ENCODE results near the gene ZMYM5. TPM values are rescaled to one million over a fixed set of nuclear protein-coding genes. Genes with fewer than 3 reads are reported as not detected.
"Not testable (repeated sequence)": the region's sequence is repeated elsewhere in the genome, so short reads cannot be mapped to it uniquely, and the experiment has no call there.

ZMYM5 gene
- total RNA-seq, 1 donor = 11.8 TPM

DNA sequence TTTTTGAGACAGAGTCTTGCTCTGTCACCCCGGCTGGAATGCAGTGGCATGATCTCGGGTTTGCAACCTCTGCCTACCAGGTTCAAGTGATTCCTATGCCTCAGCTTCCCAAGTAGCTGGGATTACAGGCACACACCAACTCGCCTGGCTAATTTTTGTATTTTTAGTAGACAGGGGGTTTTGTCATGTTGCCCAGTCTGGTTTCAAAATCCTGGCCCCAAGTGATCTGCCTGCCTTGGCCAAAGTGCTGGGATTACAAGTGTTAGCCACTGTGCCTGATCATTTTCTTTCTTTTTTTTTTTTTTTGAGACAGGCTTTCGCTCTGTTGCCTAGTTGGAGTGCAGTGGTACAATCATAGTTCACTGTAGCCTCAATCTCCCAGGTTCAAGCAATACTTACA is 28.7 kb downstream of the ZMYM5 start:
- DNase-seq (ENCODE audit: low read depth in 2 of 3, low spot score in 2 of 3) = no peak

DNA sequence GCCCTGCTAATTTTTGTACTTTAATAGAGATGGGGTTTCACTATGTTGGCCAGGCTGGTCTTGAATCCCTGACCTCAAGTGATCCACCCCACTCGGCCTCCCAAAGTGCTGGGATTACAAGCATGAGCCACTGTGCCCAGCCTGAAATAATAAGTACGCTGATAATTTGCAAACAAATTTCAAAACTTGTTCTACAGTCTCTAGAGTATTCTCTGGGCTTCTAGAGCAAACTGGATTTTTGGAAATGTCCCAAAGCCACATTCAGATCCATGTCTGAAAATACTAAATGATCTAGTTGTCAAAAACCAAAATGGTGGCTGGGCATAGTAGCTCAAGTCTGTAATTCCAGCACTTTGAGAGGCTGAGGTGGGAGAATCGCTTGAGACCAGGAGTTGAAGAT is 40.8 kb downstream of the ZMYM5 start:
- DNase-seq (ENCODE audit: low read depth in 2 of 3, low spot score in 2 of 3) = no peak

DNA sequence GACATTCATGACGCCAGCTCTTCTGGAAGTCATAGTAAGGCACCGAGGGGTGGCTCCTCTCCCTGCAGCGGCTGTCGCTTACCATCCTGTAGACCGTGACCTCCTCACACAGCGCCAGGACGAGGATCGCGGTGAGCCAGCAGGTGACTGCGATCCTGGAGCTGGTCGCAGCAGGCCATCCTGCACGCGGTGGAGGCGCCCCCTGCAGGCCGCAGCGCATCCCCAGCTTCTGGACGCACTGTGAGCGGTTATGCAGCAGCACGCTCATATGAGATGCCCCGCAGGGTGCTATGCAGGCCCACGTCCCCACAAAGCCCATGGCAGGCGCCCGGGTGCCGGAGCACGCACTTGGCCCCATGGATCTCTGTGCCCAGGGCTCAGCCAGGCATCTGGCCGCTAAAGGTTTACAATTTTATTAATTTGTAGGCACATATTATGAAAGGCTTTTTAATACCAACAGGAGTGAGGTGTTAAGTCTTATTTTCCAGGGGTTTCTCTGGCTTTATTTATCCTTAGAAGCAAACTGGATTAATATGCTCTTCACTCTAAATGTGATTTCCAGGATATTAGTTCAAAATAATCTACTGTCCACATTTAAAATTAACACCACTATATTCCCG is 45.1 kb downstream of the ZMYM5 start:
- peak in 2 of 3 donors; percentile 22 to 24 for DNase-seq (ENCODE audit: low read depth in 2 of 3, low spot score in 2 of 3)

DNA sequence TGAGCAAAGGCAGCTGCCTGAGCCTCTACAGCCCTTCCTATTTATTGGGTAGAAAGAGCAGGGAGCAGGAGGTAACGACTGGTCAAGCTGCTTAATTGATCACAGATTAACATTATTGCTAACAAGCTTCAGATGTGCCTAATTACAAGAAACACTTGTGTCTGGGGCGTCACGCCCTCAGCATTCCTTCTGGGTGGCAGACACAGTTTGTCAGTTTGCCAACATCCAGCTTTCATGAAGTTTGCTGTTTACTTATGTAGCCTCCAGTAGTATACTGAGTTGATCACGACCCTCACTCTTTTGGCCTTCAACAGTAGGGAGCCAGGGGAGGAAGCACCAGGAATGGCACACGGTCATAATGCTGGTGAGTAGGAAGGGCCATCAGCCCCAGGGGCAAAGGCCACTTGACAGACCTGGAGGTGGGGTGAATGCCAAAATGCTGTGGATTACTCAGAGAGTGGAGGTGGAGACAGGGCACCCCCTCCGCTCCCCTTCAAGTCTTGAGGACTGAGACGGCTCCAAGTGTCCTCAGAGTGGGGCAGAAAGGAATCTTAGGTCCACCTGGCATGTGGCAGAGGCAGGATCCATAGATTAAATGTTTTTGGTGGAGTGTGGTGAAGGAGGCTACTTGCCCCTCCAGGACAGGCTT is 45.8 kb downstream of the ZMYM5 start:
- DNase-seq (ENCODE audit: low read depth in 2 of 3, low spot score in 2 of 3) = no peak

DNA sequence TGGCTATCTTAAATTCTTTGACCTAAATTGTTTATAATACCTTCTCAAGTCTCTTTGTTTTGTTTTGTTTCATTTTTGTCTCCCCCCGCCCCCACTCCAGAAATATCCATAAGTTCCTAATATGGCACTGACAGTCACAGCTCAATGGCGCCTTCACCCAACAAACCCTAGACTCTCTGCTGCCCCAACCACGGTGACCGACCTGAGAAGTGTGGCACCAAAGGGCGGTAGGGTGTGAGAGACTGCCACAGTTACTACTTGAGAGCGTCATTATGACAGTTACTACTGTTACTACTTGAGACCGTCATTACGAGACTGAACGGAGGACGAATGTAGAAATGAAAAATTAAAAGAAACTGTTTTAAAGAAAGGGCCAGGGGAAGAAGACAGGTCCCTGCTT is 46.3 kb downstream of the ZMYM5 start:
- DNase-seq (ENCODE audit: low read depth in 2 of 3, low spot score in 2 of 3) = no peak

DNA sequence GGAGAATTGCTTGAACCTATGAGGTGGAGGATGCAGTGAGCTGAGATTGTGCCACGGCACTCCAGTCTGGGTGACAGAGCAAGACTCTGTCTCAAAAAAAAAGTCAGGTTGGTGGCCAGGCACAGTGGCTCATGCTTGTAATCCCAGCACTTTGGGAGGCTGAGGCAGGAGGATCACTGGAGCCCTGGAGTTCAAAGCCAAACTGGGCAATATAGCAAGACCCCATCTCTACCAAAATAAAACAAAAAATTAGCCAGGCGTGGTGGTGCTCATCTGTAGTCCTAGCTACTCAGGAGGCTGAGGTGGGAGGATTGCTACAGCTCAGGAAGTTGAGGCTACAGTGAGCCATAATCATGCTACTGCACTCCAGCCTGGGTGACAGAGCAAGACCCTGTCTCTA is 47.6 kb downstream of the ZMYM5 start:
- DNase-seq (ENCODE audit: low read depth in 2 of 3, low spot score in 2 of 3) = not testable (repeated sequence)

DNA sequence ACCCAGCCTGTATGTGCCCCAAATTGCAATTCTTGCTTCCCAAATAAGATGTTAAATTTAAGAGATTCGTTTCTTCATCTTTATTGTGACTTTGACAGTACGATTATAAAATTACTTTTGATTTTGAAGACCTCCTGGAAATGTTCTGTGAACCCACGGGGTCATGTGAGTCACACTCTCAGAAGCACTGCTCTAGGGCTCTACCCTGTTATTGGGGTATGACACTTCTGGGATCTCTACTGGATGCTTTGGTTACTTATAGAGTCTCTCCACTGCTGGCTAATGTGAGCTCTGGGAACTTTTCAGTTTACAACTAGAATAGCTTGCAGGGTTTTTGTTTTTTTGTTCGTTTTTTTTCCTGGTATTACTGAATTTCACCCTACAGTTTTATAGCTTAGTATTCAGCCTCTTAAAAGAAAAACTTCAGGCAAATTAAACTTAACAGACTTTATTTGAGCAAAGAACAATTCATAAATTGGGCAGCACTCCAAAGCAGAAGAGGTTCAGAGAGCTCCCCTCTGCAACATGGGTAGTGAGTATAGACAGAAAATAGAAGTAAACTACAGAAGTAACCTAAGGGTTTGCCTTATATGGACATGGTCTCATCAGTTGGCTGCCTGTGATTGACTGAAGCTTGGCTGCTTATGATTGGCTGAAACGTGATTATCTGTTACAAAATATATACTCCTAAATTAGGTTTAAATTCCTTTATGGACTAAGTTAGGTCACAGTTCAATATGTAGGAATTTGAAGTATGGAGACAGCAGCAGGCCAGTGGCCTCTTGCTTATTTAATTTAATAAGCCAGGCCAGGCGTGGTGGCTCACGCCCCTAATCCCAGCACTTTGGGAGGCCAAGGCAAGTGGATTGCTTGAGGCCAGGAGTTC is 52.2 kb downstream of the ZMYM5 start:
- DNase-seq (ENCODE audit: low read depth in 2 of 3, low spot score in 2 of 3) = no peak

DNA sequence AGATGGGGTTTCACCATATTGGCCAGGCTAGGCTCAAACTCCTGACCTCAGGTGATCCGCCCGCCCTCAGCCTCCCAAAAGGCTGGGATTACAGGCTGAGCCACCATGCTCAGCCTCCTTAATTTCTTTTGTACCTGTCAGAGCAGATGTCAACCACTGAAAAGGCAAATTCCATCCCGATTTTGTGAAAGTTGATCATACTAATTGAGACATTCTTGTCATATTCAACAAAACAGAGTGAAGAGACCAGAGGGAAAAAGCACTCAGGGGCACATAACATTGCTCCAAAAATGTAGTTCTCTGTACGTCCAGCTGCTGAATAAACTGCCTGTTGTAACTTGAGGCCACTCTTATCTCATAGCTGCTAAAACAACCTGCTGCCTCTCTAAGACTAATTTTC is 53.3 kb downstream of the ZMYM5 start:
- DNase-seq (ENCODE audit: low read depth in 2 of 3, low spot score in 2 of 3) = no peak

DNA sequence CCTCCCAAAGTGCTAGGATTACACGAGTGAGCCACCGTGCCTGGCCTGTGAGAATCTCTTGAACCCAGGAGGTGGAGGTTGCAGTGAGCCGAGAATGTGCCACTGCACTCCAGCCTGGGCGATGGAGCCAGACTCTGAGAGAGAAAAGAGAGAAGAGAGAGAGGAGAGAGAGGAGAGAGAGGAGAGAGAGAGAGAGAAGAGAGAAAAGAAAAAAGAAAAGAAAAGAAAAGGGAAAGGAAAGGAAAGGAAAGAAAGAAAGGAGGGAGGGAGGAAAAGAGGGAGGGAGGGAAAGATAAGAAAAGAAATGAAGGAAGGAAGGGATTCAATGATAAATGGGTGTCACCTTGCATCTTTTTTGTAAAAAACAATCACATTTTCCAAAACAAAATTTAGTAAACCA is 57.7 kb downstream of the ZMYM5 start:
- no peak for DNase-seq (ENCODE audit: low read depth in 2 of 3, low spot score in 2 of 3)

DNA sequence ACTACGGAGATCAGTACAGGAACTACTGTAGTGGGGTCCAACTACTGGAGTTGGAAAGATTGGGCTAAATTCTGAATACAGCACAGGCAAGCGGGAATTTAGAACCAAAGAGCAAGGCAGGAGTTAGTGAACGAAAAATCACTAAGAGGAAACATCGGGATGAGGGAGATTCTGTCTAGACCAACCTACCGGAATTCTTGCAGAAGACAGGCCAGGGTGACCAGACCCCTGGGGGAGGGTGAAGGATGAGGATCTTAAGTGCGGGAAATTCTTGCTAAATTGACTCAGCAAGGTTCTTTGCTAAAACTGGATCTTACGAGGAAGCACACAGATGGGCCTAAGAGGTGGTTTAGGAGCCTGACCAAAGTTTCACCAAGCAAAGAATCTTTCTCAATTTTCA is 67.5 kb downstream of the ZMYM5 start:
- no peak for DNase-seq (ENCODE audit: low read depth in 2 of 3, low spot score in 2 of 3)

DNA sequence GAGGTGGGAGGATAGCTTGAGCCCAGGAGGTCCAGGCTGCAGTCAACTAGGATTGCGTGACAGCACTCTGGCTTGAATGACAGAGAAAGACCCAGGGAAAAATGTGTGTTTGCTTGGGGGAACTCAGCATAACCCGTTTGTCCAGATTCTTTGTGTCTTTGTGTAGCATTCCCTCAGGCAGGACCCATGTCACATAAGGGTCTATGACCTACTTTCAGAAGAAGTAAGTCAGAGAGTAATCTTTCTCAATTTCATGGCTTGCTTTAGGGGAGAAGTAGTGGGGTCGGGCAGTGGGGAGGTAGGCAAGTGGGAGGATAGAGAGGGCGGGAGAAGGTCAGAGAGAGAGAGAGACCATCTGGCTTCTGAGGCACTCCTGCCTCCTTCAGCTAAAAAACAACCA is 68.8 kb downstream of the ZMYM5 start:
- no peak for DNase-seq (ENCODE audit: low read depth in 2 of 3, low spot score in 2 of 3)

DNA sequence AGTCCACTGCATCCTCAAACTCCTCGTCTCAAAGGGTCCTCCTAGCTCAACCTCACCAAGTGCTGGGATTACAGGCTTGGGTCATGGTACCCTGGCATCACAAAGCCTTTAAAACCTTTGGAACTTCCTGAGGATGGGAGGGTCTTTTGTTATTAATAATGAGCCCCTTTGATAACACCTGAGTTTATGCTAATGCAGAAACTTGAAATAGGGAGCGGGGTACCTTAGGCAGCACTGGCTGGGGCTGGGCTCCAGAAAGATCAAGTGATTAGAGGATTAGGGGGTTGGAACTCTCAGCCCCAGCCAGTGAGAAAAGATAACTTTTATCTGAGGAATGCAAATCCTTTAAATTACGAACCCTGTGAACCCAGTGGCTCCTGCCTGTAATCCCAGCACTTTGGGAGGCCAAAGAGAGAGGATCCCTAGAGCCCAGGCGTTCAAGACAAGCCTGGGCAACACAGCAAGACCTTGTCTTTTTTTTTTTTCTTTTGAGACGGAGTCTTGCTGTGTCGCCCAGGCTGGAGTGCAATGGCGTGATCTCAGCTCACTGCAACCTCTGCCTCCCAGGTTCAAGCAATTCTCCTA is 71.4 kb downstream of the ZMYM5 start:
- no peak for DNase-seq (ENCODE audit: low read depth in 2 of 3, low spot score in 2 of 3)

DNA sequence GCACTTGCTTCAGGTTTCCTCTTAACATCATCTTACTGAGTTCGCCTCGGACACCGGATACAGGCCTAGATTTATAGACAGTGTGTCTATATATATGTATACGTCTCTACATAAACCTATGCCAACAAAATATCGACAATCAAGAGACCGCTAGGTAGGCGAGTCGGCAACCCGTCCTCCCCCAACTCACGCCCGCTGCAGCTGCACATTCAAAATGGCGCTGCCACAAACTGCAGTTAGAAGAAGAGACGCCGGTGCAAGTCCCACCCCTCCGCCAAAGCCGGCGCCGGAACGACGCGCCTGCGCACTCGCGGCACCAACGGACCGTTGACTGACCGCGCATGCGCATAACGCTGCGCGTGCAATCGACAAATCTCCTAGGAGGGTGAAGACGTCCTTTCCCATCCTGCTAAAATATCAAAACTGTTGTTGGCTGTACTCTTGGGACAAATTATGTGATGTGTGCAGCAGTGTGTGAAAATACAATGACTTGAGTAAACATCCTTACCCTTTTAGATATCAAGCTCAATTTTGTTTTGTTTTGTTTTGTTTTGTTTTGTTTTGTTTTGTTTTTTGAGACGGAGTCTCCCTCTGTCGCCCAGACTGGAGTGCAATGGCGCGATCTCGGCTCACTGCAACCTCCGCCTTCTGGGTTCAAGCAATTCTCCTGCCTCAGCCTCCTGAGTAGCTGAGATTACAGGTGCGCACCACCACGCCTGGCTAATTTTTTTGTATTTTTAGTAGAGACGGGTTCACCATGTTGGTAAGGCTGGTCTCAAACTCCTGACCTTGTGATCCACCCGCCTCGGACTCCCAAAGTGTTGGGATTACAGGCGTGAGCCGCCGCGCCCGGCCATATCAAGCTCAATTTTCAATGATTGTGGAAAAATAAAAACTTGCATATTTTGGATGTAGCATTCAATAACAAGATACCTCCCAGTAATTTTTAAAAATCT is 80.4 kb downstream of the ZMYM5 start, which contains the start of gene PSPC1:
Gene PSPC1 (minus strand): TSS at position 219 of the 956 bp plus-strand sequence. CDS start 188 bp downstream, at position 31.
- DNase-seq (ENCODE audit: low read depth in 2 of 3, low spot score in 2 of 3) = peak; percentile 95 to 99 (median 96)

DNA sequence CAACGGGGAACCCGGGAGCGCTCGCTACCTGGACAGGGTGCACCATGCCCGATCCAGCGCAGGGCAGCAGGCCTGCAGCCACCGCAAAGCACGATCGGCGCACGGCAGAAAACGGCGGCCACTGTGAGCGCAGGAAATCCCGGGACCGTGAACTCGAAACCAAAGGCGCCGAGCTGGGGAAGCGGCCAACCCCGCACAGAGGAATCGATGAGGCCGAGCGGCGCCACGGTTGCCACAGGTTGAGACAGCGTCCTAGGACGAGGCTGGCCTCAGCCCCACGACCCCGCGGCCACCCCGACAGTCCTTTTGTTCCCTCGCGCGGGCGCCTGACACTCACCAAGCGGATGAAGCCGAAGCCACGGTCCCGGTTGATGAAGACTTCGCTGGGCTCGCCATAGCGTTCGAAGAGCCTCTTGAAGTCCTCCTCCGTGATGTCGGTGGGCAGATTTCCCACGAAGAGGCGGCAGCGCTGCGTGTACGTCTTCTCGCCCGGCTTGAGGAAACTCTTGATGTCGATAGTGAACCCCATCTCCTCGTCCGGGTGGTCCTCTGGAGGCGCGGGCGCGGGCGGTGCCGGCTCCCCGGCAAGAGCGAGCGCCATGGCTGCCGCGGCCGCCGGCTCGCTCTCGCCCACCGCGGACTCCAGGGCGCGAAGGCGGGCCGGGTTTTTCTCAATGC is 81.3 kb downstream of the ZMYM5 start:
- DNase-seq (ENCODE audit: low read depth in 2 of 3, low spot score in 2 of 3) = peak; percentile 7 to 47 (median 46)

DNA sequence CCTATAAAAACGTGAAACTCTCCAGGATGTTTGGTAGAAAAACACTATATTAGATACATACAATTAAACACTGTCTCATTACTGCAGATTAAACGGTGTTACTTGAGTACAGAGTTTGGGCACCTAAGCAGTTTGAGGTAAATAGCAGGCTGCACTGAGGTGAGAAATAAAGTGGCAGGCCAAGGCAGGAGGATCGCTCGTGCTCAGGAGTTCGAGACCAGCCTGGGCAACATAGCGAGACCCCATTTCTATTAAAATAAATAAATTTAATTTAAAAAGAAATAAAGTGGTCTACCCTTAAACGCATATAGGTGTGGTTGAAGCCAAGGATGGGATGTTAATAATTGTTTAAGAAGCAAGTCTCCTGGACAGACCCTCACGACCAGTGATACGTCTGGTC is 81.9 kb downstream of the ZMYM5 start:
- no peak for DNase-seq (ENCODE audit: low read depth in 2 of 3, low spot score in 2 of 3)

DNA sequence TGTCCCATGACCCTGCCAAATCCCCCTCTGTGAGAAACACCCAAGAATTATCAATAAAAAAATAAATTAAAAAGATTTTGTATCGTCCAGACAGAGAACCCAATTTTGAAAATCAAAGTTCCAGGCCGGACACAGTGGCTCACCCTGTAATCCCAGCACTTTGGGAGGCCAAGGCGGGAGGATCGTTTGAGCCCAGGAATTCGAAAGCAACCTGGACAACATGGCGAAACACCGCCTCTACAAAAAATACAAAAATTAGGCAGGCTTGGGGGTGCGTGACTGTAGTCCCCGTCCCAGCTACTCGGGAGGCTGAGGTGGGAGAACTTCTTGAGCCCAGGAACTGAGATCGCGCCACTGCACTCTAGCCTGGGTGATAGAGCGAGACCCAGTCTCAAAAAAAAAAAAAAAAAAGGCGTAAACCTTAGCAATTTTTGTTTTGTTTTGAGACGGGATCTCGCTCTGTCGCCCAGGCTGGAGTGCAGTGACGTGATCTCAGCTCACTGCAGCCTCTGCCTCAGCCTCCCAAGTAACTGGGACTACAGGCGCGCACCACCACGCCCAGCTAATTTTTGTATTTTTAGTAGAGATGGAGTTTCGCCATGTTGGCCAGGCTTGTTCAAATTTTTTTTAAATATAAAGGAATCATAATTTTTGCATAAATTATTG is 82.6 kb downstream of the ZMYM5 start:
- DNase-seq (ENCODE audit: low read depth in 2 of 3, low spot score in 2 of 3) = not testable (repeated sequence)
